ENCODE results near the gene MYO15A. TPM values are rescaled to one million over a fixed set of nuclear protein-coding genes. Genes with fewer than 3 reads are reported as not detected.

The MYO15A gene
- total RNA-seq, 1 experiment from 2014 or later, result 3.5 TPM

- Histone ChIP-seq H3F3A (ENCODE audit: insufficient read depth, low read depth) (peaks cover 18% of the 10 kb centered on the region; the same call in 1 of the 2 replicates), H3K36me3 (ENCODE audit: low read depth) (no peaks in the 10 kb centered on the region), H4K20me1 (ENCODE audit: insufficient read depth) (no peaks in the 10 kb centered on the region), H2AFZ (no peak overlapping the region), H3K79me2 (ENCODE audit: low read depth) (no peaks in the 10 kb centered on the region), H3K4me1 (replicated peaks; ENCODE audit: insufficient read depth) (peaks cover 5% of the 10 kb centered on the region; the same call in 1 of the 2 replicates), H3K9me3 (ENCODE audit: insufficient read depth, low read depth) (no peaks in the 10 kb centered on the region), H3K4me3 (no peak overlapping the region), H3K4me2 (no peak overlapping the region), H3K27me3 (ENCODE audit: insufficient read depth, low read depth) (no peaks in the 10 kb centered on the region), H3K27ac (no peak overlapping the region), H3K9me2 (ENCODE audit: insufficient read depth) (no peaks in the 10 kb centered on the region)
- POLR2A ChIA-PET (ENCODE audit: unreplicated experiment), result no interaction called here
- DNase-seq, result no peak
- TF ChIP-seq EZH2 (IDR thresholded peaks at IDR 0.05; ENCODE audit: low read depth) (no peak), CTCF (conservative IDR thresholded peaks at IDR 0.05) (no peak)
- BruUV-seq (replicated peaks), result no TSS peak
- intact Hi-C loops (cut with micrococcal nuclease; ENCODE audit: unreplicated experiment), result no loop called here
- CTCF ChIA-PET, result no interaction called here
These were observed 40.0 kb downstream of the MYO15A start for GRCh38 chr17:18148586-18148985.

- Histone ChIP-seq H3K27me3 (ENCODE audit: insufficient read depth, low read depth) (no peaks in the 10 kb centered on the region), H3K4me1 (replicated peaks; ENCODE audit: insufficient read depth) (no peaks in the 10 kb centered on the region), H4K20me1 (ENCODE audit: insufficient read depth) (no peaks in the 10 kb centered on the region), H3K79me2 (ENCODE audit: low read depth) (no peaks in the 10 kb centered on the region), H2AFZ (no peak overlapping the region), H3K9me3 (ENCODE audit: insufficient read depth, low read depth) (no peaks in the 10 kb centered on the region), H3K4me3 (no peak overlapping the region), H3K36me3 (ENCODE audit: low read depth) (no peaks in the 10 kb centered on the region), H3K27ac (no peak overlapping the region), H3F3A (ENCODE audit: insufficient read depth, low read depth) (peaks cover 24% of the 10 kb centered on the region; the same call in 1 of the 2 replicates), H3K9me2 (ENCODE audit: insufficient read depth) (no peaks in the 10 kb centered on the region), H3K4me2 (no peak overlapping the region)
- POLR2A ChIA-PET (ENCODE audit: unreplicated experiment), result no interaction called here
- CTCF ChIA-PET, result interaction anchor here (0.5 kb wide), 1 partner anchor 821 kb away, joined by 9 read pairs; no protein-coding TSS in a partner anchor
- BruUV-seq (replicated peaks), result no TSS peak
- no peak for TF ChIP-seq EZH2 (IDR thresholded peaks at IDR 0.05; ENCODE audit: low read depth)
- DNase-seq, result no peak
- intact Hi-C loops (cut with micrococcal nuclease; ENCODE audit: unreplicated experiment), result no loop called here
These were observed 42.7 kb downstream of the MYO15A start for GRCh38 chr17:18151290-18151689.

GRCh38 chr17:18155179-18155578 is 46.6 kb downstream of the MYO15A start:
- no peaks in the 10 kb centered on the region for H3K9me3 ChIP-seq (ENCODE audit: insufficient read depth, low read depth)
- ChIA-PET POLR2A (ENCODE audit: unreplicated experiment) (interaction anchor here (0.6 kb wide), 2 partner anchors 15 to 19 kb away, joined by 4 to 7 read pairs; no protein-coding TSS in a partner anchor), CTCF (no interaction called here)
- TF ChIP-seq EZH2 (IDR thresholded peaks at IDR 0.05; ENCODE audit: low read depth), result no peak
- no peak for TF ChIP-seq CTCF (conservative IDR thresholded peaks at IDR 0.05)
- intact Hi-C loops (cut with micrococcal nuclease; ENCODE audit: unreplicated experiment), result no loop called here
- H3K36me3 ChIP-seq (ENCODE audit: low read depth), result no peaks in the 10 kb centered on the region
- H3K4me3 ChIP-seq, result no peak overlapping the region
- H3K4me1 ChIP-seq (replicated peaks; ENCODE audit: insufficient read depth), result 0 out of 2 replicates have a peak, but pooled peaks cover 5% of the 10 kb centered on the region
- no peaks in the 10 kb centered on the region for H3K27me3 ChIP-seq (ENCODE audit: insufficient read depth, low read depth)
- H3K79me2 ChIP-seq (ENCODE audit: low read depth), result no peaks in the 10 kb centered on the region
- no peaks in the 10 kb centered on the region for H4K20me1 ChIP-seq (ENCODE audit: insufficient read depth)
- BruUV-seq (replicated peaks), result no TSS peak
- H3K4me2 ChIP-seq, result no peak overlapping the region
- H3K9me2 ChIP-seq (ENCODE audit: insufficient read depth), result no peaks in the 10 kb centered on the region
- no peak for DNase-seq
- H2AFZ ChIP-seq, result no peak overlapping the region
- H3K27ac ChIP-seq, result no peak overlapping the region
- peaks cover 31% of the 10 kb centered on the region; the same call in 1 of the 2 replicates for H3F3A ChIP-seq (ENCODE audit: insufficient read depth, low read depth)

Measured in PC-9 (cell line).